Upper lobe of left lung (tissue), 6 donors: ENCODE results near the gene FHIT. TPM values are rescaled to one million over a fixed set of nuclear protein-coding genes. Genes with fewer than 3 reads are reported as not detected.

Experiments used
- ATAC-seq, 2 donors: fragments of 200-7000 bp; cut with Tn5 transposase; one replicate each; pipeline ENCODE4 v1.9.1; 2022; ENCODE audit warnings: mild to moderate bottlenecking in 2 of 2, moderate library complexity in 2 of 2; ENCODE audit not compliant: low FRiP score in 2 of 2
- DNase-seq, 2 donors: peaks; one replicate each; pipeline ENCODE4 v3.0.0-alpha.2; 2019 to 2020
- H3K27ac ChIP-seq, 4 donors: fragments of 200-600 bp; sonication (generic); one replicate each; pipeline ENCODE4 v1.5.1; 2016 to 2019
- H3K27me3 ChIP-seq, 4 donors: fragments of 200-600 bp; sonication (generic); one replicate each; pipeline ENCODE4 v1.5.1; 2017 to 2019
- H3K36me3 ChIP-seq, 4 donors: fragments of 200-600 bp; sonication (generic); one replicate each; pipeline ENCODE4 v1.5.1; 2016 to 2019
- H3K4me1 ChIP-seq, 4 donors: fragments of 200-600 bp; sonication (generic); one replicate each; pipeline ENCODE4 v1.5.1; 2018 to 2019
- H3K4me3 ChIP-seq, 4 donors: fragments of 200-600 bp; sonication (generic); one replicate each; pipeline ENCODE4 v1.5.1; 2017 to 2019; ENCODE audit warnings: mild to moderate bottlenecking in 2 of 4, moderate library complexity in 1 of 4
- H3K9me3 ChIP-seq, 4 donors: fragments of 200-600 bp; sonication (generic); one replicate each; pipeline ENCODE4 v1.5.1; 2018 to 2019
- EP300 ChIP-seq, 4 donors: sonication (generic); formaldehyde crosslinking; IDR thresholded peaks; one replicate each; pipeline ENCODE4 v1.5.1; 2017; ENCODE audit warnings: antibody characterized with exemption in 4 of 4, control low read depth in 2 of 4
- POLR2A ChIP-seq, 4 donors: fragments of 450-650 bp; IDR thresholded peaks; one replicate each; pipeline ENCODE4 v1.5.1; 2016 to 2017; ENCODE audit warnings: antibody characterized with exemption in 4 of 4, mild to moderate bottlenecking in 2 of 4
- POLR2AphosphoS5 ChIP-seq, 2 donors: sonication (generic); formaldehyde crosslinking; IDR thresholded peaks; one replicate each; pipeline ENCODE4 v1.5.1; 2017; ENCODE audit warnings: antibody characterized with exemption in 2 of 2
- whole genome bisulfite sequencing, 2 donors: methylation state at CpG; one replicate each; pipeline ENCODE4 v1.1.5; 2017 to 2018; 5-methylcytosine and 5-hydroxymethylcytosine counted together
- total RNA-seq, 6 donors: library from RNA; depleted of rRNA in 4 of 6; stranded (reverse); fragments of >200 nt in 4 of 6; gene quantifications; one replicate each; pipeline versions ENCODE4 v1.1.0 to v1.2.1, GENCODE V29; 2016 to 2021
- TF ChIP-seq, protein P1 (sequence below), 6 experiments: fragments of 450-650 bp in 4 of 6; fragments of 200-600 bp in 2 of 6; sonication (generic) in 2 of 6; IDR thresholded peaks; one replicate each; pipeline ENCODE4 v1.5.1; 2016 to 2019; ENCODE audit warnings: antibody characterized with exemption in 6 of 6
- donor health status: DM: no; HTN: no; CAD: no; lungs with moderate emphysema.
- donor health status: DM: no; HTN: yes; CAD: no; lungs with severe emphysema.

FHIT gene
- total RNA-seq, 6 donors from 2014 or later: 6.8 to 56.6 (median 11.1) TPM

GRCh38 chr3:61111825-61112224, 139.4 kb downstream of the FHIT start:
- Histone ChIP-seq H3K9me3 (no peaks in the 10 kb centered on the region), H3K4me1 (peaks cover 0 to 6% (median 0%) of the 10 kb centered on the region in 4 donors), H3K27ac (no peak overlapping the region), H3K36me3 (no peaks in the 10 kb centered on the region), H3K4me3 (no peak overlapping the region), H3K27me3 (no peaks in the 10 kb centered on the region)
- TF ChIP-seq POLR2A (IDR thresholded peaks at IDR 0.05) (no peak), POLR2AphosphoS5 (IDR thresholded peaks at IDR 0.05) (no peak), EP300 (IDR thresholded peaks at IDR 0.05) (no peak)
- TF ChIP-seq, protein P1, sequence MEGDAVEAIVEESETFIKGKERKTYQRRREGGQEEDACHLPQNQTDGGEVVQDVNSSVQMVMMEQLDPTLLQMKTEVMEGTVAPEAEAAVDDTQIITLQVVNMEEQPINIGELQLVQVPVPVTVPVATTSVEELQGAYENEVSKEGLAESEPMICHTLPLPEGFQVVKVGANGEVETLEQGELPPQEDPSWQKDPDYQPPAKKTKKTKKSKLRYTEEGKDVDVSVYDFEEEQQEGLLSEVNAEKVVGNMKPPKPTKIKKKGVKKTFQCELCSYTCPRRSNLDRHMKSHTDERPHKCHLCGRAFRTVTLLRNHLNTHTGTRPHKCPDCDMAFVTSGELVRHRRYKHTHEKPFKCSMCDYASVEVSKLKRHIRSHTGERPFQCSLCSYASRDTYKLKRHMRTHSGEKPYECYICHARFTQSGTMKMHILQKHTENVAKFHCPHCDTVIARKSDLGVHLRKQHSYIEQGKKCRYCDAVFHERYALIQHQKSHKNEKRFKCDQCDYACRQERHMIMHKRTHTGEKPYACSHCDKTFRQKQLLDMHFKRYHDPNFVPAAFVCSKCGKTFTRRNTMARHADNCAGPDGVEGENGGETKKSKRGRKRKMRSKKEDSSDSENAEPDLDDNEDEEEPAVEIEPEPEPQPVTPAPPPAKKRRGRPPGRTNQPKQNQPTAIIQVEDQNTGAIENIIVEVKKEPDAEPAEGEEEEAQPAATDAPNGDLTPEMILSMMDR (IDR thresholded peaks at IDR 0.05): no peak
- ATAC-seq (no peak), DNase-seq (no peak)
- WGBS, 2 donors: 79 to 89% methylated on average over 4 of the region's 4 CpGs

DNA sequence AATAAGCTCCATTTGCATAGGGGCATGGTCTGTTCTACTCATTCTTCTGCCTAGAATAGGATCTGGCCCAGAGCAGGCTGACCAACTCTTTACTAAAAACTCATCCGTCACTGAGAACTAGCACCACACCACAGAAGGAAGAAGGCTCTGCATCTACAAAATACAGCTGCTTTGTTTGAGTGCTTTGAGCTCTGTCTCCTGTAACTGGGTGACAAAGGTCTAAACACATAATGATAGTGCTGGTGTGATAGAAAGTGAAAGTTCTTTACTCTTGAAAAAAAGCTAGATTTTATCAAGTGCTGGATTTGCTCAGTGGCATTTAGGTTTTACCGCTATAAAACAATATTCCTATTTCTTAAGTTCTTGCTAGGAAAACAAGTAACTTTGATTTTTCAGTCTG, 140.7 kb downstream of the FHIT start:
- H3K27ac ChIP-seq: no peak overlapping the region
- H3K9me3 ChIP-seq: no peaks in the 10 kb centered on the region
- DNase-seq: no peak
- no peaks in the 10 kb centered on the region for H3K27me3 ChIP-seq
- H3K4me3 ChIP-seq: no peak overlapping the region
- H3K4me1 ChIP-seq: peaks cover 0 to 6% (median 0%) of the 10 kb centered on the region in 4 donors
- 90 to 97% methylated on average over 2 of the region's 2 CpGs for WGBS, 2 donors
- no peak for TF ChIP-seq POLR2AphosphoS5 (IDR thresholded peaks at IDR 0.05)
- TF ChIP-seq, protein P1 (IDR thresholded peaks at IDR 0.05): no peak
- no peak for TF ChIP-seq POLR2A (IDR thresholded peaks at IDR 0.05)
- no peak for TF ChIP-seq EP300 (IDR thresholded peaks at IDR 0.05)
- ATAC-seq: no peak
- no peaks in the 10 kb centered on the region for H3K36me3 ChIP-seq

- no peaks in the 10 kb centered on the region for H3K27me3 ChIP-seq
- TF ChIP-seq POLR2A (IDR thresholded peaks at IDR 0.05): no peak
- no peak for TF ChIP-seq POLR2AphosphoS5 (IDR thresholded peaks at IDR 0.05)
- TF ChIP-seq, protein P1 (IDR thresholded peaks at IDR 0.05): no peak
- TF ChIP-seq EP300 (IDR thresholded peaks at IDR 0.05): no peak
- 0 to 100% methylated on average over 1 of the region's 1 CpG for WGBS, 2 donors
- H3K9me3 ChIP-seq: no peaks in the 10 kb centered on the region
- no peak for DNase-seq
- no peak for ATAC-seq
- no peaks in the 10 kb centered on the region for H3K4me1 ChIP-seq
- H3K27ac ChIP-seq: no peak overlapping the region
- no peaks in the 10 kb centered on the region for H3K36me3 ChIP-seq
- no peak overlapping the region for H3K4me3 ChIP-seq
Observed at GRCh38 chr3:61108247-61109019, 142.8 kb downstream of the FHIT start.

DNA sequence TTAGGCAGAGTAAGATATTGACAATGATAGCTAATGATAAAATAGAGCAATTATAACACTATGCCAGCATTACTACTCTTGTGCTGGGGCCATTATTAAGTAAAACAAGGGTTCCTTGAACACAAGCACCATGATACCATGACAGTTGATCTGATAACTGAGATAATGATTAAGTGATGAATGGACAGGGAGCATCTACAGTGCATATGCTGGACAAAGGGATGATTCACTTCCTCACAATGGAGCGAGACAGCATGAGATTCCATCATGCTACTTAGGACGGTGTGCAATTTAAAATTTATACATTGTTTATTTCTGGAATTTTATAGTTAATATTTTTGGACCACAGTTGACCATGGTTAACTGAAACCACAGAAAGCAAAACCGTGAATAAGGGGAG, 156.6 kb downstream of the FHIT start:
- TF ChIP-seq POLR2AphosphoS5 (IDR thresholded peaks at IDR 0.05) (no peak), EP300 (IDR thresholded peaks at IDR 0.05) (no peak), POLR2A (IDR thresholded peaks at IDR 0.05) (no peak)
- TF ChIP-seq, protein P1 (IDR thresholded peaks at IDR 0.05): no peak
- WGBS, 2 donors: 84 to 85% methylated on average over 3 of the region's 3 CpGs
- Histone ChIP-seq H3K36me3 (no peaks in the 10 kb centered on the region), H3K9me3 (no peaks in the 10 kb centered on the region), H3K4me3 (no peak overlapping the region), H3K4me1 (no peaks in the 10 kb centered on the region), H3K27ac (no peak overlapping the region), H3K27me3 (no peaks in the 10 kb centered on the region)
- DNase-seq (no peak), ATAC-seq (no peak)

- TF ChIP-seq POLR2A (IDR thresholded peaks at IDR 0.05): no peak
- TF ChIP-seq, protein P1 (IDR thresholded peaks at IDR 0.05): no peak
- no peak for TF ChIP-seq EP300 (IDR thresholded peaks at IDR 0.05)
- TF ChIP-seq POLR2AphosphoS5 (IDR thresholded peaks at IDR 0.05): no peak
- no peak for ATAC-seq
- no peaks in the 10 kb centered on the region for H3K9me3 ChIP-seq
- H3K36me3 ChIP-seq: no peaks in the 10 kb centered on the region
- H3K27me3 ChIP-seq: no peaks in the 10 kb centered on the region
- H3K27ac ChIP-seq: no peak overlapping the region
- H3K4me1 ChIP-seq: no peaks in the 10 kb centered on the region
- H3K4me3 ChIP-seq: no peak overlapping the region
- 75 to 92% methylated on average over 2 of the region's 2 CpGs for WGBS, 2 donors
- DNase-seq: no peak
Observed at GRCh38 chr3:61093364-61093763, 157.9 kb downstream of the FHIT start.
